ENCODE results near the gene GSTA5.

- TF ChIP-seq CTCF (conservative IDR thresholded peaks at IDR 0.05) (no peak), ZFX (IDR thresholded peaks at IDR 0.05) (no peak)
Observed at GRCh38 chr6:52868240-52868639, 27.6 kb upstream of the GSTA5 start.

Measured in C4-2B (cell line).